ENCODE results near the gene LRRC23. TPM values are rescaled to one million over a fixed set of nuclear protein-coding genes. Genes with fewer than 3 reads are reported as not detected.
A peak's percentile ranks its signal among the peaks of the same experiment; 100 is the strongest.
"Not testable (repeated sequence)": the region's sequence is repeated elsewhere in the genome, so short reads cannot be mapped to it uniquely, and the experiment has no call there.

Gene LRRC23
- total and polyA plus RNA-seq, 3 donors from 2014 or later = 32.7 to 112 (median 33.9) TPM

- TF ChIP-seq CTCF (IDR thresholded peaks at IDR 0.05) (peak; percentile 69 to 95 (median 90)), POLR2A (IDR thresholded peaks at IDR 0.05) (peak; percentile 61)
- intact Hi-C loops (cut with DNase I; ENCODE audit: low total_unique reads) = no loop called here
- WGBS, 2 donors = 1 to 2% methylated on average over 7 to 67 of the region's 68 CpGs
Observed at GRCh38 chr12:6890789-6891645, 13.6 kb upstream of the LRRC23 start.

GRCh38 chr12:6891646-6892001, 13.0 kb upstream of the LRRC23 start:
- Histone ChIP-seq H3K4me3 (peak overlapping the region; percentile 39 to 70), H3K36me3 (ENCODE audit: low read depth, missing control alignments) (no peaks in the 10 kb centered on the region), H3K27me3 (no peaks in the 10 kb centered on the region), H3K9me3 (no peaks in the 10 kb centered on the region), H3K4me1 (no peaks in the 10 kb centered on the region), H3K27ac (peak overlapping the region; percentile 93 to 95)
- TF ChIP-seq CTCF (IDR thresholded peaks at IDR 0.05) (no peak), POLR2A (IDR thresholded peaks at IDR 0.05) (no peak)
- DNase-seq = no peak
- 48 to 55% methylated on average over 5 of the region's 5 CpGs for WGBS, 2 donors
- intact Hi-C loops (cut with DNase I; ENCODE audit: low total_unique reads) = no loop called here

More at GRCh38 chr12:6890789-6891645, 13.6 kb upstream of the LRRC23 start:
- no peaks in the 10 kb centered on the region for H3K27me3 ChIP-seq
- no peaks in the 10 kb centered on the region for H3K4me1 ChIP-seq
- peak overlapping the region; percentile 93 to 95 for H3K27ac ChIP-seq
- peak; percentile 98 for DNase-seq
- peak overlapping the region; percentile 39 to 70 for H3K4me3 ChIP-seq
- H3K9me3 ChIP-seq = no peaks in the 10 kb centered on the region
- H3K36me3 ChIP-seq (ENCODE audit: low read depth, missing control alignments) = no peaks in the 10 kb centered on the region

- DNase-seq; H3K27me3 ChIP-seq; H3K27ac ChIP-seq; H3K4me1 ChIP-seq; intact Hi-C loops (cut with DNase I; ENCODE audit: low total_unique reads); H3K4me3 ChIP-seq; H3K36me3 ChIP-seq (ENCODE audit: low read depth, missing control alignments); H3K9me3 ChIP-seq: not testable (repeated sequence)
- 65 to 83% methylated on average over 2 to 3 of the region's 3 CpGs for WGBS, 2 donors
Observed at GRCh38 chr12:6892683-6893082, 11.9 kb upstream of the LRRC23 start.

- no peaks in the 10 kb centered on the region for H3K4me1 ChIP-seq
- H3K4me3 ChIP-seq = no peak overlapping the region
- H3K9me3 ChIP-seq = no peaks in the 10 kb centered on the region
- DNase-seq = no peak
- no peaks in the 10 kb centered on the region for H3K36me3 ChIP-seq (ENCODE audit: low read depth, missing control alignments)
- intact Hi-C loops (cut with DNase I; ENCODE audit: low total_unique reads) = no loop called here
- H3K27me3 ChIP-seq = no peaks in the 10 kb centered on the region
- no peak for TF ChIP-seq POLR2A (IDR thresholded peaks at IDR 0.05)
- no peak for TF ChIP-seq CTCF (IDR thresholded peaks at IDR 0.05)
- H3K27ac ChIP-seq = no peak overlapping the region
- WGBS, 2 donors = 85 to 91% methylated on average over 3 of the region's 3 CpGs
Observed at GRCh38 chr12:6894321-6894720, 10.3 kb upstream of the LRRC23 start.

GRCh38 chr12:6896846-6897435, 7.7 kb upstream of the LRRC23 start:
- intact Hi-C loops (cut with DNase I; ENCODE audit: low total_unique reads) = no loop called here
- TF ChIP-seq POLR2A (IDR thresholded peaks at IDR 0.05) (no peak), CTCF (IDR thresholded peaks at IDR 0.05) (no peak)
- H3K36me3 ChIP-seq (ENCODE audit: low read depth, missing control alignments) = no peaks in the 10 kb centered on the region
- no peaks in the 10 kb centered on the region for H3K9me3 ChIP-seq
- DNase-seq = no peak
- H3K27ac ChIP-seq = no peak overlapping the region
- H3K27me3 ChIP-seq = no peaks in the 10 kb centered on the region
- H3K4me3 ChIP-seq = no peak overlapping the region
- WGBS, 2 donors = 74 to 85% methylated on average over 5 to 6 of the region's 6 CpGs
- no peaks in the 10 kb centered on the region for H3K4me1 ChIP-seq
